HG02938 (cell line): ENCODE results near the gene FNIP2.
"Not testable (repeated sequence)": the region's sequence is repeated elsewhere in the genome, so short reads cannot be mapped to it uniquely, and the experiment has no call there.

ENCODE experiments used
- ATAC-seq: cut with Tn5 transposase; IDR thresholded peaks from one replicate; pipeline ENCODE4 v1.9.1; 2021; ENCODE audit warnings: mild to moderate bottlenecking, moderate library complexity; ENCODE audit not compliant: unreplicated experiment

FNIP2 gene

DNA sequence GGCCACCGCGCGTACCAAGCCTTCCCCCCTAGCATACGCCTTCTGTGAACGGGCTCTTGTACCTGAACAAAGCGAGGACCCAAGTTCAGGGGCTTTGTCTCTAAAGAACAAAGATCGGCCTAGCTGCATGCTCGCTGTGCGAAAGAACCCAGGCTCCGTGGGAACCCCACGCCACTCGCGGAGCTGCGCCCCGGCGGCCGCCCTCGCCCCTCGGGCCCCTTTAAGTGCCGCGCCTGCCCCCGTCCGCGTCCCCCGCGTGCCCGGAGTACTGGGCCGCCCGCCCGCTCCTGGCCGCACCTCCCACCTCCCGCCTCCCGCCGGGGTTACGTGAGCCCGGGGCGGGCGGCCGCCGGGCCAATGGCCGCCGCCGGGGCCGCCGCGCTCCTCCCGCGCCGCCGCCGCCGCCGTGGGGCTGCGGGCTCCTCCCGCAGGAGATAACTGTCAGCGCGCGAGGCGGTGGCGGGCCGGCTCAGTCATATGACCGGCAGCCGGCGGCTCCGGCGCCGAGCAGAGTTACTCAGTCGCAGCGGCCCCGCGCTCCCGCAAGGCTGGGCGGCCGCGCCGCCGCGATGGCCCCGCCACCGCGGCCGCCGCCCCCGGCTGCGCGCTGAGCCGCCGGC is at the start of gene FNIP2:
TSS of gene FNIP2 (plus strand) at position 472 of the 620 bp plus-strand sequence. CDS start 187 bp downstream, outside the sequence.
- ATAC-seq, result peak; percentile 71

DNA sequence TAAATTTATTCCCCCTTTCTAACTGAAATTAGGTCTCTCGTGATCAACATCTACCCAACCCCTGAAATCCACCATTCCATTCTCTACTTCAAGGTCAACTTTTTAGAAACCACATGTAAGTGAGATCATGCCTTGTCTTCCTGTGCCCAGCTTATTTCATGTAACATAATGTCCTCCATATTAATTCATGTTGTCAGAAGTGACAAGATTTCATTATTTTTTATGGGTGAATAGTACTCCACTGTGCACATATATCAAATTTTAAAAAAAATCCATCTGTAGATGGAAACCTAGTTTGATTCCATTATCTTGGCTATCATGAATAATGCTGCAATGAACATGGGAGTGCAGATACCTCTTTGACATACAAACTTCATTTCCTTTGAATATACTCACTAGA is 47.1 kb upstream of the FNIP2 start:
- ATAC-seq, result no peak

DNA sequence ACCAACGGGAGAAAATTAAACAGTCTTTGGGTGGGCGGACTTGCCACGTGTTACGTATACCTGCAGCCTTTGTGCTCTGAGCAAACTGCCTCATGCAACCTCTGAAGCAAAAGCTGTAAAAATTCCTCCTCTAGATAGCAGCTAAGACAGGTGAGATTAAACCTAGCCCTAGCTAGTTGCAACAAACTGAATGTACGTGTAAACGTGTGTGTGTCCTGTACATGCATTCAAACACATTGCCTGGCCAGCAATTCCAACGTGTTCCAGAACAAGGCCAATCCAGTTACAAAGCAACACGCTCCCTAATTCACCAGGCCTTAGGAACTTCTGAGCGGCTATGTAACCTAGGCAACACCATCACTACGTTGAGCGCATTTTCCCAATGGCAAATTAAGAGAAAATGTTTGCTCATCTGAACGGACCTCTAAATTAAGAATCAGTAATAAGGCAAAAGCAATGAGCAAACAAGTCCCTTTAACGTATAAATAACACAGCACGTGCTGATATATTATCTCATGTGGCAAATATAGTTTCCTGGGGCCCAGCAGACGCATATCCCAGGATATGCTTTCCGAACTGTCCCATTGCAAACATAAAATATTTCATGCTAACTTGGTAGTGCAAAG is 46.4 kb upstream of the FNIP2 start:
- peak; percentile 14 for ATAC-seq

DNA sequence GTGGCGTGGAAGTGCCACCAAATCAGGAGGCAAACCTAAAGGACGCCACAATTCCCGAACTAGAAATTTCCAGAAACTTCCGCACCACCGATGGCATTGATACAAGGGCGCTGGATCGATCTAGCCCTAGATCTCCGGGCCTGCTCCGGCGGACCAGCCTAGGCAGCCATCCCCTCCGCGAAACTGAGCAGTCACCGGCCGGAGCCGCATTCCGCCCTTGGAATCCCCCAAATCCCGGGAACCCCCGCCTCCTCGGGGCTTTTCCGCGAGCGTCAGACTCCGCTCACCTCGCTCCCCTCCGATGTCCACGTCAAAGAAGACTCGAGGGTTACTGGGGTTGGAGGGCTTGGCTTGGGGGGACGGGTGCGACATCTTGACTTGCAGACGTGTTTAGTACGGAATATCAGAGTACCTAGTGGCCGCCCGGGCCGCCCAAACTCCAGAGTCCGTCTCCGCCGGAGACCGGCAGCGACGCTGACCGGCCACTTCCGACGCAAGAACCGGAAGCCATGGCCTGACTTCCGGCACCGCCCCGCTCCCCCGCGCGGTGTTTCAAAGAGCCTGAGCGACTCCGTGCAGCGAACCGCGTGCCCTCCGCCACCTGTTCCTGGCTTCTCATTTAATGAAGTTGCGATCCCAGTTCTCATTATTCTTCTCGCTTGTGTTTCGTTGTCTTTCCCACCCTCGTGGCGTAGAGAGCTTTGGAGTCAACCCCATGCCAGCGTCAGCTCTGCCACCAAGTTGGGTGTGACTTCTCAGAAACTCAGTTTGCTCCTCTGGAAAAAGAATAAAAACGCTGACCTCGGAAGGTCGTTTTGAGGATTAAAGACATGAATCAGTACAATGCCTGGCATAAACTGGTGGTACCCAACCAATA is 45.7 kb upstream of the FNIP2 start, which contains the start of gene PPID:
TSS of gene PPID (minus strand) at position 480 of the 877 bp plus-strand sequence. CDS start at position 372, 108 bp downstream.
- ATAC-seq, result peak; percentile 92

DNA sequence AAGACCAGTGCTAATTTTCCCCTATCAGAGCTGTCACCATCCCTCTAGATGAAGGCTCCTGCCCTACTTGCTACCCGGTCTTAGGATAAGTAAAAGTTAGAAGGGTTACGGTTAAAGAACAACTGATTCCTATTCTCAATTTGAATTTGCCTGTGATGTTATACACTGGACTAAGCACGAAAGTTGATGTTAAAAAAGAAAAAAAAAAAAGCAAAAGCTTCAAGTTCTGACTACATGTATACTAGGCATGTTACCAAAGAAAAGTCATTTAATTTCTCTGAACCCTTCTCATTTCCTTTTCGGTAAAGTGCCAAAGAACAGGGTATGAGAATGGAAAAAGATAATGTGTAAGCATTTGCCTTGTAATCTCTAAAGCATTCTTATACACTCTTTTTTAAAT is 44.2 kb upstream of the FNIP2 start:
- no peak for ATAC-seq

DNA sequence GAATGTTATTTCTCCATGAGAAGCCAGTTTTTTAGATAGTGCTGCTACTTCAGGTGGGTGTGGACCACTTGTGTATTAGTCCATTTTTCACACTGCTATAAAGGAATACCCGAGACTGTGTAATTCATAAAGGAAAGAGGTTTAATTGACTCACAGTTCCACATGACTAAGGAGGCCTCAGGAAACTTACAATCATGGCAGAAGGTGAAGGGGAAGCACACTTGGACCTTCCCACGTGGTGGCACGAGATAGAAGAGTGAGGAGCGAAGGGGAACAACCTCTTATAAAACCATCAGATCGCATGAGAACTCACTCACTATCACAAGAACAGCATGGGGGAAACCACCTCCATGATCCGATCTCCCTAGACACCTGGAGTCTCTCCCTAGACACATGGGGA is 42.2 kb upstream of the FNIP2 start:
- no peak for ATAC-seq

DNA sequence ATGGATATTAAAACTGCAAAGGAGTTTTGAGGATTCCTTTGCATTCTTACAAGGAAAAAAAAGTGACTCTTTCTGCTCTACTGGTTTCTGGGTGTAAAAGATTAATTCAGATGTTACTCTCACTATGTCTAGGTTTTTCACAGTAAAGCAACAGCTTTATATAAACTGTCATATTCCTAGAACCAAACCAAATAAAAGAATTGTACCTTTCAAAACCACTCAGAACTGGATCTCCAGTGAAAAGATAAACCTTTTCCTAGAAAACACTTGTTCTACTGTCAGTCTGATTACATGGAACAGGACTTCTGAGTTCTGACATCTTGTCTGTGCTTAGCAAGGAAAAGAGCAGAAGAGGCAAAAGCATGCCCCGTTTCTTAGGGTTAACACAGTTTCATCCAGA is 40.6 kb upstream of the FNIP2 start:
- ATAC-seq, result no peak

DNA sequence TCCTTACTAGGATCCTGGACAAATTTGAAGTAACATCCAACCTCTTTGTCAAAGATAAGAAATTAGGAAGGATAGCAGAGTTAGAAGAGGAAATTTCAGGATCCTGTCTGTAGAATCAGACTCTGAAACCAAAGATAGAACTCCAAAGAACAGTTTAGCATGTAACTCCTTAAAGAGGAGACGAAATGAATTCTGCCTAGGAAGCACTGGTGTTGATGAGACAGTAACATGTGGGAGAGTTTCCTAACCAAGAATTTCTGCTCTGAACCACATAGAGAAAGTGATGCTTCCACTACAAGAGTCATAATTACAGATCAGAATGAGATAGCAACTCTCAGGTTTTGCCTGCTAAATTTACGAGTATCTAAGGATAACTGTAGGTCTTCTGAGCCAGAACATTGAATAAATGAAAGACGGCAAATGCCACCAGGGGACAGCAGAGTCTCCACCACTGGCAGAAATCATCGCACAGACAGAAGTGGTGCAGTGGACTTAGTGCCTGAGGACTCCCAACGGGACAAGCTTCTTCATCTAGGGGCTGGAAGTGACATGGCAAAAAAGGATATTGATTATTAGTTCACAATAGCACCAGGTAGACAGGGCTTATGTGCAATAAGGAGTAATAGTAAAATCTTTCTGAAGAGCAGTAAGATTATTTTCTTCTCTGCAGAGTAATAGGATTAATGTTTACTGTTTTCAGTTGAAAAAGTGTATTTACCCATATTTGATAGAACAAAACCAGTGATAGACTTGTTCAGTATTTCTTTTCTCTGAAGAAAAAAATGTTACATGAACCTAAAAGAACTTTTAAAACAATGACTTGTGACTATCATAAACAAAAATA is 38.9 kb upstream of the FNIP2 start:
- ATAC-seq, result peak; percentile 79

DNA sequence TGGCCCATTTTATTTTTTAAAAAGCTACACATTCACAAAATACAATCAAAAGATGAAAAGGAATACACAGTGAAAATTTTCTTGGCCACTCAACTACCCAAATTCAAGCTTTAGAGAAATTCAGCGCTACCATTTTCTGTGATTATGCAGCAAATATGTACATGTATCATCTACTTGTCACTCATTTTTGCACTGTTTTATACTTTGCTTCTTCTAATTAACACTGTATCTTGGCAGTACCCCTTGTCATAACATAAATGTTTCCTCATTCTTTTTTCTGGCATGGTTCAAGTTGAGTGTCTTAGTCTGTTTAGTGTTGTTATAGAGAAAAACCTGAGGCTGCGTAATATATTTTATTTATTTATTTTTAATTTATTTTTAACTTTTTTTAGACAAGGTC is 30.0 kb upstream of the FNIP2 start:
- ATAC-seq, result no peak

DNA sequence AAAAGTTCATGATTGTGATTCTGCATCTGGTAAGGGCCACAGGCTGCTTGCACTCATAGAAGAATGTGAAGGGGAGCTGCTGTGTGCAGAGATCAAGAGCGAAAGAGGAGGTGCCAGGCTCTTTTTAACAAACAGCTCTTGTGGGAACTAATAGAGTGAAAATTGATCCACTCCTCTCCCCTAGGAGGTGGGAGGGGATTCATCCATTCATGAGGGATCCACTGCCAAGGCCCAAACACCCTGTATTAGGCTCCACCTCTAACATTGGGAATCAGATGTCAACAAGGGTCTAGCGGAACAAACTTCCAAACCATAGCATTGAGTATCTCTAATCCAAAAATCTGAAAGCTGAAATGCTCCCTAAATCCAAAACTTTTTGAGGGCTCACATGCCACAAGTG is 29.2 kb upstream of the FNIP2 start:
- ATAC-seq, result no peak

DNA sequence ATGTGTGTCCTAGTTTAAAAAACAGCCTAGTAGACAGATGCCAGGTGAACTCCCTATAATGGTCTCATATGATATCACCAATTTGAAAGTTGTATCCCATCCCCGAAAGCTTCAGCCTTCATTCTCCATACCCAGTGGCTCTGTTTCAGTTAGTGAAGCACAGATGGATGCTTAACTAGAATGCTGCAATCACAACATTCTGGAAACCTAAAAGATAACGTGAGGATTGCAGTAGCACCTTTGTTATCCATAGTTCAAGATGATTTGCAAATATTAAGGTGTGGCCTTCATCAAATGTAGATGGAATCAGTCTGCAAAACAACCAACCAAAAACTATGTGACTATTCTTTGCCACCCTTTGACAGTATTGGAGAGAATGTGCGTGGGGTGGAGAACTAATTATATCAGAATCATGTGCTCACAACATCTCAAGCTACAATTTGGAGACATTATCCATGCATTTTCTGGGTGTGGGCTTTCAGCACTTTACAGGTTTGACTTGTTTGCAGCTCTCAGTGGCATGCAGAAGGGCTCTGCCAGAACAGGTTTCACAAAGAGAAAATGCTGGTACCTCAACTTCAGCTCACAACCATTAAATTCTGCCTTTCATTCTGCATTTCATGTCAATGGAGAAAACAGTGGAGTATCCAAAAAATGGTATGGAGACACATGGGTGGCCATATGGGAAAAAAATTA is 27.4 kb upstream of the FNIP2 start:
- no peak for ATAC-seq

DNA sequence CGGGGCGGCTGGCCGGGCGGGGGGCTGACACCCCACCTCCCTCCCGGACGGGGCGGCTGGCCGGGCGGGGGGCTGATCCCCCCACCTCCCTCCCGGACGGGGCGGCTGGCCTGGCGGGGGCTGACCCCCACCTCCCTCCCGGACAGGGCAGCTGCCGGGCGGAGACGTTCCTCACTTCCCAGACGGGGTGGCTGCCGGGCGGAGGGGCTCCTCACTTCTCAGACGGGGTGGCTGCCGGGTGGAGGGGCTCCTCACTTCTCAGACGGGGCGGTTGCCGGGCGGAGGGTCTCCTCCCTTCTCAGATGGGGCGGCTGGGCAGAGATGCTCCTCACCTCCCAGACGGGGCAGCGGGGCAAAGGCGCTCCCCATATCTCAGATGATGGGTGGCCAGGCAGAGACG is 22.3 kb upstream of the FNIP2 start:
- ATAC-seq, result not testable (repeated sequence)

DNA sequence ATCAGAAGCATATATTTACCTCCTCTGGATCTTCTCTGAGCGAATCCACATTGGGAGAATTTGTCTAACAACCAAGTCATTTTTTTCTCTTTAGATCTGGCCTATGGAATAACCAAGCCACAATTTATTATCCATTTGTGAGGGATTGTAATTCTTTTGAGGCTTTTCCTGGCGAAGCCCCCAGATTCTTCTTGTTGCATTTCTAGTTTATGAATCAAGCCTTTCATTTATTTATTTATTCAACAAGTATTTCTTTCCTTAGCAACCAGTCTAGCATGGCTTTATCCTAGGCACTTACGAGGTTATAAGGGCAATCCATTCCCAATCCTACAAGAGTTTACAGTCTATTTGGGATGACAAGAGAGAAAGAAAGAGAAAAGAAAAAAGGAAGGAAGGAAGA is 18.4 kb upstream of the FNIP2 start:
- no peak for ATAC-seq

DNA sequence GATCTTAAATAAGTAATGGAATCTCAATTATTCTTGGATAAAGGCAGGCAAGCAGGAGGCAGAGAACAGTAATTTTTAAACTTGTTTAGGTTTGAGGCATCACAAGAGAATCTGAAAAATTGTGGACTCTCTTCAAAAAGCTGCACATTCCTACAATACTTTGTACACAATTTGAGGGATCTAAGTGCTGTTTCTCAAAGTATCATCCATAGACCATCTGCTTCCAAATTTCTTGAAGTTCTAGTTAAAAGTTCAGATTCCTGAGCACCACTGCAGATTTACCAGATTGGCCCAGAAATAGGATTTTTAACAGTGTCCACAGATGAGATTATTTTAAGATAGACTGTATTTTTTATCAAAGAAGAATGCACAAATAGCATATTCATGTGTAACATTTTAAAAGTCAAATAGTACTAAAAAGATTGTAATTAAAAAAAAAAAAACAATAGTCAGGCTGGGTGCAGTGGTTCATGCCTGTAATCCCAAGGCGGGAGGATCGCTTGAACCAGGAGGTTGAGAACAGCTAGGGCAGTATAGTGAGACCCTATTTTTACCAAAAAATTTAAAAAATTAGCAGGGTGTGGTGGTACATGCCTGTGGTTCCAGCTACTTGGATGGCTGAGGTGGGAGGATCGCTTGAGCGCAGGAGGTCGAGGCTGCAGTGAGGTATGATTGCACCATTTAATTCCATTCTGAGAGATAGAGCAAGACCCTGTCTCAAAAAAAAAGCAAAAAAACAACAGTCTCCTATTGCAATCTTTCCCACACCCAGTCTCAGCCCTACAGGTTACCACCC is 14.2 kb upstream of the FNIP2 start:
- ATAC-seq, result no peak

DNA sequence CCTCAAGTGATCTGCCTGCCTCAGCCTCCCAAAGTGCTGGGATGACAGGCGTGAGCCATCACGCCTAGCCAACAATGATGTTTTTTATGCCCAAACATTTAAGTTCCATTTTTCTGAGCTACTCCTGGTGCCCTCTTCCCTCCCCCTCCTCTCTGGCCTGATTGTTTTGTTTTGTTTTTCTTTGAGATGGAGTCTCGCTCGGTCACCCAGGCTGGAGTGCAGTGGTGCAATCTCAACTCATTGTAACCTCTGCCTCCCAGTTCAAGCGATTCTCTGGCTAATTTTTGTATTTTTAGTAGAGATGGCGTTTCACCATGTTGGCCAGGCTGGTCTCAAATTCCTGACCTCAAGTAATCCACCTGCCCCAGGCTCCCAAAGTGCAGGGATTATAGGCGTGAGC is 13.0 kb upstream of the FNIP2 start:
- ATAC-seq, result not testable (repeated sequence)

DNA sequence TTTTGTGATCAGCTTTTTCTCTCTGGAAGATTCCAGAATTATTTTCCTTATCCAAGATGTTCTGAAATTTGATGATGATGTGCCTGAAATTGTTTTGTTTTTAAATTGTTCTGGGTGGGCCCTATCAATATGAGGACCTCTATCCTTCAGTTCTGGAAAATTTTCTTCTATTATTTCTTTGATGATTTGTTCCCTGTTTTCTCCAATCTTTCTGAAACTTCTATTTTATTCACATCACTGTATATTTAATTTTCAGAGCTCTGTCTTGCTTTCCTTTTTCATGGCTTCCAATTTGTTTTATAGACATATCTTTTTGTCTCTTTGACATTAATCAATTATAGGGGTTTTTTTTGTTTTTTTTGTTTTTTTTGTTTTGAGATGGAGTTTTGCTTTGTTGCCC is 12.2 kb upstream of the FNIP2 start:
- ATAC-seq, result no peak

DNA sequence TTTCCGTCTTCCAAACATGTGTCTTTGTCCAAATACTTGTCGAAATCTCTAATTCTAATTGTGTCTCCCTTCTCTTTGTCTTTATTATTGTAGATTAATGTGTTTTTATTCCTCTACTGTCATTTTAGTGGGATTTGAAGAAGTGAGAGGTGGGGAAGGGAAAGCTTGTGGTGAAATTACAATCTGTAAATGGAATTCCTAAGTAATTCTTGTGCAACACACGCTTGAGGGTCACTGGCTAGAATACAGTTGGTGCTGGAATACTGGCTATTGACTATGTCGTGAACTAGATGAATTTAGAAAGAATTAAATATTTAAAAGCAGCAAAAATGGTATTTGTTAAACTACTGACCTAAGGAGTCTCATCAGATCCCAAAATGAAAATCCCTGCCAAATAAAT is 10.7 kb upstream of the FNIP2 start:
- no peak for ATAC-seq

DNA sequence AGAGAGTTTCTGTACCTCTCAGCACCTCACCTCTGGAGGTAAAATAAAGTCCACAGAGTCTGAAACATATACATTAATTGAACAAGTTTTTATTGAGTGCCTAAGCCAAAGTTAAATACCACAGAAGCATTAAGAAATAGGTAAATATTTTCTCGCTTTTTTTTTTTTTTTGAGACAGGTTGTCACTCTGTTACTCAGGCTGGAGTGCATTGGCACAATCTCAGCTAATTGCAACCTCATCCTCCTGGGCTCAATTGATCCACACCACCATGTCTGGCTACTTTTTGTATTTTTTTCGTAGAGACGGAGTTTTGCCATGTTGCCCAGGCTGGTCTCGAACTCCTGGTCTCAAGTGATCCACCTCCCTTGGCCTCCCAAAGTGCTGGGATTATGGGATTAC is 10.1 kb upstream of the FNIP2 start:
- ATAC-seq, result no peak

DNA sequence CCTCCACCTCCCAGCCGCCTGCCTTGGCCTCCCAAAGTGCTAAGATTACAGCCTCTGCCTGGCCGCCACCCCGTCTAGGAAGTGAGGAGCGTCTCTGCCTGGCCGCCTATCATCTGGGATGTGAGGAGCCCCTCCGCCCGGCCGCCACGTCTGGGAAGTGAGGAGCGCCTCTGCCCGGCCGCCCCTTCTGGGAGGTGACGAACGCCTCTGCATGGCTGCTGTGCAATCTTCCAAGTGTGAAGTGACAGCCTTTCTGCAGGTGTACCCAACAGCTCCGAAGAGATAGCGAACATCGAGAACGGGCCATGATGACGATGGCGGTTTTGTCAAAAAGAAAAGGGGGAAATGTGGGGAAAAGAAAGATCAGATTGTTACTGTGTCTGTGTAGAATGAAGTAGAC is 9.3 kb upstream of the FNIP2 start:
- not testable (repeated sequence) for ATAC-seq

DNA sequence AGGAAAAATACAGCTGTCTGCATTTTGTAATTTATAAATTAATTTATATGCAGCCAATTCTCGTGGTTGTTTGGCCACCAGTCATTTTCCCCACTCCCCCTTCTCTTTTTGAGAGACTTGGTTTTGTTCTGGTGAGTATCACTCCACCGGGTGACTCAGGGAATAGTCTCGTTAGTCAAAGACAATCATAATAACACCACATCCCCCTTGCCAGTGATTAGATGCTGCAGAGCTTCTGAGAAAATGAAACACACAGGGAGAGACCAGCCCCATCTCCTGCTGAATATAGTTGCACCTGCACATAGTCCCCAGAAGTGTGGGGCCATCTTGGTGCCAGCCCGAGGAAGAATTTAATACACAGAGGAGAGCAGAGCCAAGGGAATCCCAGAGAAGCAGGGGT is 8.0 kb upstream of the FNIP2 start:
- ATAC-seq, result no peak
